SK-N-SH treated with all-trans-retinoic acid at 6 μM for 48 hours (cell line): ENCODE data around the gene PRF1.

ENCODE experiments used
- TOX ChIP-seq: fragments of 250-450 bp; sonication (Bioruptor Pico); IDR thresholded peaks from 2 replicates; pipeline ENCODE4 v1.8.0; 2021; ENCODE audit warnings: mild to moderate bottlenecking, moderate library complexity, borderline replicate concordance
- TF ChIP-seq, protein P1 (sequence below): fragments of 250-450 bp; sonication (Bioruptor Pico); IDR thresholded peaks from 2 replicates; pipeline ENCODE4 v1.8.0; 2020; ENCODE audit warnings: mild to moderate bottlenecking, moderate library complexity, borderline replicate concordance

DNA sequence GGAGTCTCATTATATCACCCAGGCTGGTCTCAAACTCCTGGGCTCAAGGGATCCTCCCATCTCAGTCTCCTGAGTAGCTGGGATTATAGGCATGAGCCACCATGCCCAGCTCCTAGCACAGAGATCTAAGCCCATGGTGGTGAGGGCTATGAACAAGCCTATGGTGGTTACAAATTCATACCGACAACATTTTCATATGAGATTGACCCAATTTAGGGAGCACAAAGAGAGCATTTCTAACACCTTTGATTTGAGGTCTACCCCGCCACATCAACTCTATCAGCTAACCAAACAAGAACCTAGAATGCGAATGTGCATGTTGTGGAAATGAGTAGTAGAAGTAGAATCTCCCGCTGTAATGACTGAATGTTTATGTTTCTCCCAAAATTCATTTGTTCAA lies 14.2 kb upstream of the PRF1 start:
- TF ChIP-seq, protein P1, sequence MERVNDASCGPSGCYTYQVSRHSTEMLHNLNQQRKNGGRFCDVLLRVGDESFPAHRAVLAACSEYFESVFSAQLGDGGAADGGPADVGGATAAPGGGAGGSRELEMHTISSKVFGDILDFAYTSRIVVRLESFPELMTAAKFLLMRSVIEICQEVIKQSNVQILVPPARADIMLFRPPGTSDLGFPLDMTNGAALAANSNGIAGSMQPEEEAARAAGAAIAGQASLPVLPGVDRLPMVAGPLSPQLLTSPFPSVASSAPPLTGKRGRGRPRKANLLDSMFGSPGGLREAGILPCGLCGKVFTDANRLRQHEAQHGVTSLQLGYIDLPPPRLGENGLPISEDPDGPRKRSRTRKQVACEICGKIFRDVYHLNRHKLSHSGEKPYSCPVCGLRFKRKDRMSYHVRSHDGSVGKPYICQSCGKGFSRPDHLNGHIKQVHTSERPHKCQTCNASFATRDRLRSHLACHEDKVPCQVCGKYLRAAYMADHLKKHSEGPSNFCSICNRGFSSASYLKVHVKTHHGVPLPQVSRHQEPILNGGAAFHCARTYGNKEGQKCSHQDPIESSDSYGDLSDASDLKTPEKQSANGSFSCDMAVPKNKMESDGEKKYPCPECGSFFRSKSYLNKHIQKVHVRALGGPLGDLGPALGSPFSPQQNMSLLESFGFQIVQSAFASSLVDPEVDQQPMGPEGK = no peak
- no peak for TF ChIP-seq TOX (CRISPR knock-in tag)
